Stimulated activated CD8-positive, alpha-beta memory T cell treated with anti-CD3 and anti-CD28 coated beads, Interleukin-15, amount 100 ng/mL, for 48 hours (primary cell): Measurements from ENCODE around the gene FAM98C.
A peak's percentile ranks its signal among the peaks of the same experiment; 100 is the strongest.

Source experiments
- DNase-seq, 2 donors: peaks; one replicate each; pipeline ENCODE4 v3.0.0-alpha.2; 2020; ENCODE audit warnings: low read depth in 2 of 2

FAM98C gene

GRCh38 chr19:38378866-38379265 is 24.0 kb upstream of the FAM98C start:
- no peak for DNase-seq

GRCh38 chr19:38381138-38381537 is 21.8 kb upstream of the FAM98C start:
- DNase-seq, result no peak

GRCh38 chr19:38383184-38383583 is 19.7 kb upstream of the FAM98C start:
- DNase-seq, result no peak

- DNase-seq, result no peak
Measured at GRCh38 chr19:38383743-38384142, 19.1 kb upstream of the FAM98C start.

DNA sequence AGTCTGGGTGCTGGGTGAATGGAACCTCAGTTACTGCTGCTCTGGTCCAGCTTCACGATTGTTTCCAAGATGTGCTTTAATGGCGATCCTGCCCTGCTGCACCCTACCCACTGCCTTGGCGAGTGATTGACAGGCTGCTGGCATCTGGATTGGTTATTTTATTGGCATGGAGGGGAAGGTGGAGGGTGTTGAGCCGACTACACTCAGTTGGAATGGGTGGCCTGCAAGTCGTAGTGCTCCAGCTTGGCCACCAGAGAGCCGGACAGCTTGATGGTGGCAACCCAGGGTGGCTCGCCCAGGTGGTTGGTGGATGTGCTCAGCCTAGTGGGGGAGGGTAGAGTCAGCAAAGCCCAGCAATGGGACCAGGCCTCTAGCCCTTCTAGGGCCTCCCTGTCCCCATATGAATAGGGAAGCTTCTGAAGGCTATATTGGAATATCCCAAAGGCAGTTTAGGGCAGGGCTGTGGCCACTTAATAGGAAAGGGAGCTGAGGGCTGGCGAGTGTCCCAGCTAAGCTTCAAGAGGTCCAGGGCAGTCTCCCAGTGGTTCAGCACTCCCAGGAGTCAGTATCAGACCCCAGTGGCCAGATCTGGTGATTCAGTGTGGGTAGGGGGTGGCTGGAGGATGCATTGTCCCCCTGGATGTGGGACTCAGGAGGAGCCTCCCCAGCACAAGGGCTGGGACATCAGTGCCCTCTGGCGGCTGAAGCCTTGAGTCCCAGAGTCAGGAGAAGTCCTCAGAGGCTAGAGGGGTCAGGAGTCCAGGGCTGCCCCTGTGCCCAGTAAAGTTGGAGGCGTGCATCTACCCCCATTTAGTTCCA is 18.5 kb upstream of the FAM98C start:
- no peak for DNase-seq

DNA sequence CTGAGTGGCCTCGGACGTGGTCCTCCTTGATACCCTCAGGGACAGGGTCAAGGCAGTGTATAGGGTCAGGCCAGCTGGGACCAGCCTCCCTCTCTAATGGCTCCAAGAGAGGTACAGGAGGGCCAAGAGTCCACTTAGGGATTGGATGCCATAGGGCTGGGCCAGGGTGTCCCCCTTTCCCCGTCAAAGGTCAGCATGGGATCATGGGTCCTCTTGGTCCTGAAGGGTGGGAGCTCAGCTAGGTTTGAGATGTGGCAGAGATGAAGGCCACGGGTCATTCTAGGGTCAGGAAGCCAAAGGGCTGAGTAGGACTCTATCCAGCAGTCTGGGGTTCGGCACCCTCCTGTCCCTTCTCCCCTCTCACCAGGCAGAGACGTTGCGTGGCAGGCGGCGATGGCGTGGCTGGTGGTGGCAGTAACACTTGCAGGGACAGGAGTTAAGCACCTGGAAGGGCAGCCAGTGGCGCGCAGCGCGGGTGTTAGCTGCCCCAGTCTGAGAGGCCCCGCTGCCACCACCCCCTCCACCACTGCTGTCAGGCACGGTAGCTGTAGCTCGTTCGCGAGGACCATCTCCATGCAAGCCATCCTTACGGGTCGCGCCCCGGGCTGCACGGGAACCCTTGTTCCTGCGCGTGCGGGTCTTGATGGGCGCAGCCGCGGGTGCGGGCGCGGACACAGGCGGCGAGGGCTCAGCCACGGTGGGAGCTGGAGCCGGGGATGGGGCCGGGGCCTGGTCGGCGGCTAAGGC is 17.7 kb upstream of the FAM98C start:
- no peak for DNase-seq

DNA sequence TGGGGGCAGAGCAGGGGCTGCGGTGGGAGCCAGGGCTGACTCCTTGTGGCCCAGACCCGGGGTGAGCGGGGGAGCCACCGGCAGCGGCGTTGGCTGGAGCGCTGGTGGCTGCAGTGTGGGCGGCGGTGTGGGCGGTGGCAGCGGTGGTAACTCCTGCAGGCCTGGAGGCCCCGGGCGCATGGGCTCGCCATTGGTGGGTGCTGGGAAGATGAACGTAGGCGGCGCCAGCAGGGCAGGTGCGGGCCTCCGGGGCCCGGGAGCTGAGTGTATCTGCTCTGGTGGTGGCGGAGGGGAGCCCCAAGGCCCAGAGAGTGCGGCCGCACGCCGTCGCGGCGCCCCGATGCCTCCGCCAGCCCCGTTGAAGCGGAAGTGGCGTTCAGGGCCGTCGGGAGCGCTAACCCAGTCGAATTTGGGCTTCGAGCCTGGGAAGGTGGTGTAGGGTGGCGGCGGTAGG is 17.1 kb upstream of the FAM98C start:
- DNase-seq, result no peak

GRCh38 chr19:38386300-38386970 is 16.5 kb upstream of the FAM98C start:
- no peak for DNase-seq

DNA sequence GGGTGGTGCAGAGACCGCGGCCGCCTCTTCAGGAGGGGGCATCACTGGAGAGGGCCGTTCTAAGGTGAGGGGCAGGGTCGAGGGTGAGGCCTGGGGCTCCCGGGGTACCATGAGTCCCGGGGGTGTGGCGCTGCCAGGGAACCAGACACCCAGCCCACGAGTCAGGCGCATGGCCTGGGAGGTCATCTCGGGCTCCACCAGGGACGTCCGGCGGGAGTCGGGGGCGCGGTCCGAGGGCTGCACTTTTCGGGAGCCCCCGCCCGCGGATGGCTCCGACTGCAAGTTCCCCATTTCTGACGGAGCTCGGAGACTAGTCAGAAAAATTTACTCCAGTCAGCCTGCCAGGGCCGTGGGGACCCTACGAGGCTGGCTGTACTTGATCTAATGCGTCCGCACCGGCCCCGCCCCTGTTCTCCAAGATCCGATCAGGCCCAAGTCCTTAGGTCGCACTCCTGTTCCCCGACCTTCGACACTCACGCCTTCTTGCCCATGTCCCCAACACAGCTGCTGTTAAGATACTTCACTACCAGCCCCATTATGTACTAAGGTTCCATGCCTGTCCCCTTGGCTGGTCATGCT is 15.8 kb upstream of the FAM98C start:
- DNase-seq, result no peak

GRCh38 chr19:38387550-38388348 is 15.1 kb upstream of the FAM98C start, which contains the start of gene GGN:
TSS of gene GGN (minus strand) at chr19:38388034. CDS start at chr19:38387261, 773 bp downstream.
- peak; percentile 59 to 76 for DNase-seq

DNA sequence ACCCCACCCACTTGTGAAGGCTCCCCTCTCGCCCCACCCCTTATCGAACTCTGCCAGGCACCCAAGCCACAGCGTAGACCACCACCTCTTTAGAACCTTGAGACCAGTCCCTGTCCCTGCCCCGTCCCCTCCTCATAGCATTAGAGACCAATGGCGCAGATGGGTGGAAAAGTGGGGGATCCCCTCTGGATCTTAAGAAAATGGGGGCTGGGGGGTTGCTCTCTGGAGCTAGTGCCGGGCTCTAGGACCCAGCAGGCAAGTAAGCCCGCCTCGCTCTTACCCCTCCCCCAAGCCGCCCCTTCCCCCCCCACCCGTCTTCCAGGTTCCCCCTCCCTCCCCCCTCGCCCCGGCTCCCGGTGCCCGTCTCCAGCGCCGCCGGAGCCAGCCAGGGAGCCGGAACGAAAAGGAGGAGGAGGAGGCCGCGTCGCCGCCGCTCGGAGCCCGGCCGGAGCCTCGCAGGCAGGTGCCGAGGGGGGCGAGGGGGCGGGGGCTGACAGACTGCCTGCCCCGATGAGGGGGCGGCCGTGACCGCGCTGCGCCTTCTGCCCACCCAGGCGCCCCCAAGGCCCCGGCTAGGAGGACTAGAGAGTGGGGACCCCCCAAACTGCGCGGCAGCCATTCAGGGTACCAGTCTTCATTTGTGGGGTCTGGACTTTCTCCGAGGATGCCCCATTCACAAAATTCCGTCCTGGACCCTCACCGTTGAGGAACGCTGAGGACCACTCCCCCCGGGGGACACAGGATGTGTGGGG is 14.4 kb upstream of the FAM98C start, which contains the start of gene SPRED3:
TSS of gene SPRED3 (plus strand) at position 349 of the 752 bp plus-strand sequence. CDS start 1,606 bp downstream, outside the sequence.
- DNase-seq, result no peak

GRCh38 chr19:38389101-38389925 is 13.6 kb upstream of the FAM98C start:
- DNase-seq, result no peak

- no peak for DNase-seq
Measured at GRCh38 chr19:38389957-38390924, 12.7 kb upstream of the FAM98C start.

DNA sequence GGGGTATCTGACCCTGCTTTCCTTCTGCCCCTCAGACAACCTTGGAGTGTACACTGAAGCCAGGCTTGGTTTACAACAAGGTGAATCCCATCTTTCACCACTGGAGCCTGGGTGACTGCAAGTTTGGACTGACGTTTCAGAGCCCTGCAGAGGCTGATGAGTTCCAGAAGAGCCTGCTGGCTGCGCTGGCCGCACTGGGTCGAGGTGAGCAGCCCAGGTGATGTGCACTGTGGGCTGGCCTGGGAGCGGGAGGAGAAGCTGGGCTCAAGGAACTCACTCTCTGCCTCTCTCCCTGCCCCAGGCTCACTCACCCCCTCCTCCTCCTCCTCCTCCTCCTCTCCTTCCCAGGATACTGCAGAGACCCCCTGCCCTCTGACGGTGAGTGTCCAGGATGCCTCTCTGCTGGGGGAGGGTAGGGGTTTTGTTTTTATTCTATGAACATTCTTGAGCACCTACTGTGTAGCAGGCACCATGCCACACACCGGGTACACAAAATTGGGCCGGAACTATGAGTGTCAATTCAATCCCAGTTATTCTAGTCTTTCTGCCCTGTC is 10.9 kb upstream of the FAM98C start:
- no peak for DNase-seq

- DNase-seq, result no peak
Measured at GRCh38 chr19:38392707-38393308, 10.1 kb upstream of the FAM98C start.

GRCh38 chr19:38394488-38394887 is 8.4 kb upstream of the FAM98C start:
- peak; percentile 73 to 76 for DNase-seq

DNA sequence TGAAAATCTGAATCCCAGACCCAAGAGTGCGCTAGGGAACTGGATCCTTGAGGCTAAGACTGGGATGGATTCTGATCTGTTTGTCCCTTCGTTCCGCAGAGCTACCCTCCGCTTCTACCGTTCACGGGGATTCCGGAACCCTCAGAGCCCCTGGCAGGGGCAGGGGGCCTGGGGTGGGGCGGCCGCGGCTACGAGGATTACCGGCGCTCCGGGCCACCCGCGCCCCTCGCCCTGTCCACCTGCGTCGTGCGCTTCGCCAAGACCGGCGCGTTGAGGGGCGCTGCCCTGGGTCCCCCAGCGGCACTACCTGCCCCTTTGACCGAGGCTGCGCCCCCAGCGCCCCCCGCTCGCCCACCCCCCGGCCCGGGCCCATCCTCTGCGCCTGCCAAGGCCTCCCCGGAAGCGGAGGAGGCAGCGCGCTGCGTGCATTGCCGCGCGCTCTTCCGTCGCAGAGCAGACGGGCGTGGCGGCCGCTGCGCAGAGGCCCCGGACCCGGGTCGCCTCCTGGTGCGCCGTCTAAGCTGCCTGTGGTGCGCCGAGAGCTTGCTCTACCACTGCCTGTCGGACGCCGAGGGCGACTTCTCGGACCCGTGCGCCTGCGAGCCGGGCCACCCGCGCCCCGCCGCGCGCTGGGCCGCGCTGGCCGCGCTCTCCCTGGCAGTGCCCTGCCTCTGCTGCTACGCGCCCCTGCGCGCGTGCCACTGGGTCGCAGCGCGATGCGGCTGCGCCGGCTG is 7.3 kb upstream of the FAM98C start:
- DNase-seq, result no peak
